A549 (cell line): ENCODE measurements around the gene RIMBP2. TPM values are rescaled to one million over a fixed set of nuclear protein-coding genes. Genes with fewer than 3 reads are reported as not detected.

ENCODE experiments used
- ATAC-seq, 2 experiments: fragments of 200-7000 bp in 1 of 2; fragments of >200 bp in 1 of 2; cut with Nextera tagmentation in 1 of 2; cut with Tn5 transposase in 1 of 2; 3 replicates each; pipeline versions ENCODE4 v1.8.0 to v1.9.1; 2018 to 2020; ENCODE audit warnings: mild to moderate bottlenecking in 1 of 2, moderate library complexity in 1 of 2
- CTCF ChIA-PET: fragments of 300-600 bp; sonication (Branson Sonifier 250); formaldehyde crosslinking; extraction: SDS; loops from one replicate; lab custom pipeline; 2021; ENCODE audit warnings: antibody characterized with exemption, inconsistent platforms; lab: Yijun Ruan, JAX
- POLR2A ChIA-PET: fragments of 350-600 bp; formaldehyde crosslinking; extraction: SDS; loops from one replicate; lab custom pipeline; 2021; ENCODE audit warnings: antibody characterized with exemption, inconsistent platforms; lab: Yijun Ruan, JAX
- DNase-seq, 2 experiments: peaks; one replicate each; pipeline versions ENCODE4 v3.0.0 to v3.0.0-alpha.2; 2011 to 2016; ENCODE audit warnings: low read depth in 1 of 2, low spot score in 1 of 2
- FAIRE-seq: peaks from 2 replicates; lab custom pipeline; 2011; peaks lifted over from hg19 to GRCh38; lab: Jason Lieb, UNC
- H3K27ac ChIP-seq, 2 experiments: fragments of >200 bp; sonication (Bioruptor Twin); formaldehyde crosslinking; 3 replicates each; pipeline ENCODE4 v1.5.1; 2016 to 2017
- H3K4me1 ChIP-seq: fragments of >200 bp; sonication (Bioruptor Twin); formaldehyde crosslinking; 3 replicates; pipeline ENCODE4 v1.6.1; 2016
- H3K4me2 ChIP-seq: fragments of >200 bp; sonication (Bioruptor Twin); formaldehyde crosslinking; 3 replicates; pipeline ENCODE4 v1.6.1; 2016
- H3K4me3 ChIP-seq: fragments of >200 bp; sonication (Bioruptor Twin); formaldehyde crosslinking; 3 replicates; pipeline ENCODE4 v1.5.1; 2016
- H3K9me3 ChIP-seq: fragments of >200 bp; sonication (Bioruptor Twin); formaldehyde crosslinking; 3 replicates; pipeline ENCODE4 v1.6.1; 2016
- ATOH8 ChIP-seq: fragments of 250-450 bp; sonication (Bioruptor Pico); IDR thresholded peaks from 2 replicates; pipeline ENCODE4 v1.5.0; 2020; ENCODE audit warnings: low read depth, mild to moderate bottlenecking, moderate library complexity
- BCL3 ChIP-seq: fragments of >200 bp; sonication (Bioruptor Twin); formaldehyde crosslinking; IDR thresholded peaks from 3 replicates; pipeline ENCODE4 v1.6.1; 2016
- BHLHE40 ChIP-seq: IDR thresholded peaks from 2 replicates; pipeline ENCODE4 v1.6.1; 2012; ENCODE audit warnings: low read depth, low read length, inconsistent platforms
- CBX2 ChIP-seq: fragments of 200-600 bp; sonication (generic); IDR thresholded peaks from 2 replicates; pipeline ENCODE4 v1.6.1; 2016; ENCODE audit warnings: low read depth, mild to moderate bottlenecking, borderline replicate concordance
- ESRRA ChIP-seq: fragments of 150-350 bp; IDR thresholded peaks from 2 replicates; pipeline ENCODE4 v1.6.1; 2014; ENCODE audit warnings: mild to moderate bottlenecking, low read length, borderline replicate concordance
- HDAC2 ChIP-seq: fragments of 200-600 bp; sonication (generic); IDR thresholded peaks from 2 replicates; pipeline ENCODE4 v1.6.1; 2016
- HOXB13 ChIP-seq: fragments of 250-450 bp; sonication (Bioruptor Pico); IDR thresholded peaks from 2 replicates; pipeline ENCODE4 v1.5.0; 2020; ENCODE audit warnings: low read depth, mild to moderate bottlenecking, moderate library complexity
- HOXB5 ChIP-seq: fragments of 250-450 bp; sonication (Bioruptor Pico); IDR thresholded peaks from 2 replicates; pipeline ENCODE4 v1.5.0; 2020; ENCODE audit warnings: mild to moderate bottlenecking, moderate library complexity
- MAFK ChIP-seq: fragments of 450-650 bp; IDR thresholded peaks from 2 replicates; pipeline ENCODE4 v1.6.1; 2014; ENCODE audit not compliant: partially characterized antibody
- MYC ChIP-seq: IDR thresholded peaks from 2 replicates; pipeline ENCODE4 v1.6.1; 2012; ENCODE audit warnings: mild to moderate bottlenecking, inconsistent platforms, low read length, improper control_type of control experiment, borderline replicate concordance
- NFE2L2 ChIP-seq: fragments of 150-350 bp; conservative IDR thresholded peaks from 2 replicates; pipeline ENCODE4 v1.6.1; 2014; ENCODE audit warnings: low read length
- NPAS2 ChIP-seq: fragments of 250-450 bp; sonication (Bioruptor Pico); IDR thresholded peaks from 2 replicates; pipeline ENCODE4 v1.8.0; 2022; ENCODE audit warnings: mild to moderate bottlenecking, moderate library complexity, borderline replicate concordance
- PBX3 ChIP-seq: IDR thresholded peaks from 2 replicates; pipeline ENCODE4 v1.6.1; 2012
- POLR2A ChIP-seq: IDR thresholded peaks from 2 replicates; pipeline ENCODE4 v1.6.1; 2012; ENCODE audit warnings: mild to moderate bottlenecking, low read length
- RAD21 ChIP-seq, 2 experiments: fragments of >200 bp in 1 of 2; sonication (Bioruptor Twin) in 1 of 2; formaldehyde crosslinking in 1 of 2; IDR thresholded peaks in 1 of 2; conservative IDR thresholded peaks in 1 of 2; 2 replicates in 1 of 2; 3 replicates in 1 of 2; pipeline ENCODE4 v1.6.1; 2012 to 2018; ENCODE audit warnings: inconsistent platforms in 1 of 2
- RARB ChIP-seq: fragments of 250-450 bp; sonication (Bioruptor Pico); IDR thresholded peaks from 2 replicates; pipeline ENCODE4 v1.8.0; 2021; ENCODE audit warnings: mild to moderate bottlenecking, moderate library complexity
- RCOR1 ChIP-seq: fragments of 150-350 bp; IDR thresholded peaks from 2 replicates; pipeline ENCODE4 v1.6.1; 2014; ENCODE audit warnings: antibody characterized with exemption, low read length, low read depth
- SREBF2 ChIP-seq: fragments of 450-650 bp; IDR thresholded peaks from 2 replicates; pipeline ENCODE4 v1.6.1; 2014; ENCODE audit warnings: mild to moderate bottlenecking, moderate library complexity
- TP53 ChIP-seq: fragments of 250-450 bp; sonication (Bioruptor Pico); IDR thresholded peaks from 2 replicates; pipeline ENCODE4 v1.5.0; 2021; ENCODE audit warnings: mild to moderate bottlenecking, moderate library complexity
- USF2 ChIP-seq: fragments of 450-650 bp; IDR thresholded peaks from 2 replicates; pipeline ENCODE4 v1.6.1; 2014; ENCODE audit warnings: antibody characterized with exemption
- ZSCAN20 ChIP-seq: fragments of 250-450 bp; sonication (Bioruptor Pico); IDR thresholded peaks from 2 replicates; pipeline ENCODE4 v1.8.0; 2022; ENCODE audit warnings: mild to moderate bottlenecking, moderate library complexity
- WGBS: methylation state at CpG from one replicate; pipeline ENCODE4 v1.1.6; 2017; ENCODE audit errors: missing lambda C conversion rate; 5-methylcytosine and 5-hydroxymethylcytosine counted together
- polyA plus RNA-seq, 4 experiments: library from polyadenylated mRNA; depleted of rRNA in 3 of 4; stranded (reverse); fragments of >200 nt; fragmentation: RNase III in 1 of 4; extraction: RNeasy Plus Mini Kit Qiagen cat#74134 plus additional on column Dnase treatment in 1 of 4; gene quantifications; 2 replicates in 3 of 4; 3 replicates in 1 of 4; pipeline ENCODE4 v1.2.3, GENCODE V29; 2011 to 2017
- TF ChIP-seq, protein P1 (sequence below): fragments of 150-350 bp; IDR thresholded peaks from 2 replicates; pipeline ENCODE4 v1.6.1; 2014; ENCODE audit warnings: low read depth, mild to moderate bottlenecking, low read length

The RIMBP2 gene
- polyA plus RNA-seq, 2 of the 4 experiments (the other 2 are of a cell fraction): not detected

DNA sequence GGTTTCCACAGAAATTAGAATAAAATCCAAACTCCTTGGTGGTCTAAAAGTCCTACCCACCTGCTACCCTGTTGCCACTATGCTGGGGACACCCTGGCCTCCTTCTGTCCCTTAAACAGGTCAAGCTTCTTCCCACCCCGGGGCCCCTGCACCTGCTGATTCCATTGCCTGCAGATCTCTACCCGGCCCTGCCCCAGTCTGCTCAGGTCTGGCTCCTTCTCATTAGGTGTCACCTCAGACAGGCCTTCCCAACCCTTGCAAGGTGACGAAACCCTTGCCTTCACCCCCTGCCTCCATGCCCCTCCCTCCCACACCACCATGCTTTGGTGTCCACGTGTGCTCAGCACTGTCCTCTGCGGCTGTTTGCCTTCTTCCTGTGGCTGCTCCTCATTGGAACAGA is 207.8 kb downstream of the RIMBP2 start:
- TF ChIP-seq MAFK (no peak), RCOR1 (no peak), RAD21 (conservative IDR thresholded peaks at IDR 0.05 in 1 of 2, IDR thresholded peaks at IDR 0.05 in 1 of 2) (no peak), SREBF2 (no peak), ATOH8 (no peak), ZSCAN20 (CRISPR knock-in tag) (no peak), MYC (no peak)
- TF ChIP-seq, protein P1, sequence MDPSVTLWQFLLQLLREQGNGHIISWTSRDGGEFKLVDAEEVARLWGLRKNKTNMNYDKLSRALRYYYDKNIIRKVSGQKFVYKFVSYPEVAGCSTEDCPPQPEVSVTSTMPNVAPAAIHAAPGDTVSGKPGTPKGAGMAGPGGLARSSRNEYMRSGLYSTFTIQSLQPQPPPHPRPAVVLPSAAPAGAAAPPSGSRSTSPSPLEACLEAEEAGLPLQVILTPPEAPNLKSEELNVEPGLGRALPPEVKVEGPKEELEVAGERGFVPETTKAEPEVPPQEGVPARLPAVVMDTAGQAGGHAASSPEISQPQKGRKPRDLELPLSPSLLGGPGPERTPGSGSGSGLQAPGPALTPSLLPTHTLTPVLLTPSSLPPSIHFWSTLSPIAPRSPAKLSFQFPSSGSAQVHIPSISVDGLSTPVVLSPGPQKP: no peak
- 0% methylated on average over 5 of the region's 5 CpGs for WGBS
- CTCF ChIA-PET: no interaction called here
- no peak for FAIRE-seq
- Histone ChIP-seq H3K27ac (no peak overlapping the region), H3K4me2 (no peak overlapping the region), H3K4me3 (no peak overlapping the region), H3K9me3 (no peaks in the 10 kb centered on the region), H3K4me1 (no peaks in the 10 kb centered on the region)
- no peak for DNase-seq
- no peak for ATAC-seq
- POLR2A ChIA-PET: no interaction called here

DNA sequence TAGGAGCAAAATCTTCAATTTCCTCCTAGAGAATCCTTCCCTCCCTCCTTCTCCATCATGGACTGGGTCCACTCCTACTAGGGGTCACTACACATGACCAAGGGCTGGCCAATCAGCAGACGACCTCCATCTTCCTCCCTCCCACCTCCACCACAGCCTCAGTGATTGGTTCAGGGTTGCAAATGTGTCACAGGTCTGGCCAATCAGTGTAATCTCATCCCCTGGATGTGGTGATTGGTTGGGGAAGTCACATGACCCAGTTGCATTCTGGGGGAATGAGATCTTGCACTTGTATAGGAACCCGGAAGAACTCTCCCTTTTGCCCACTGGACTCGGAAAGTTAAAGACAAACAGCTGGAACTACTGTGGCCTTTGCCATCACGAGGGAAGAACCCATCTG is 209.3 kb downstream of the RIMBP2 start:
- POLR2A ChIA-PET: no interaction called here
- WGBS: 0% methylated on average over 4 of the region's 4 CpGs
- ATAC-seq (peak in 1 of 2 experiments; percentile 74; a peak in 3 of 6 replicates), DNase-seq (peak; percentile 19 to 53), FAIRE-seq (no peak)
- no peak overlapping the region for H3K4me2 ChIP-seq
- H3K4me1 ChIP-seq: no peaks in the 10 kb centered on the region
- no peak overlapping the region for H3K27ac ChIP-seq
- CTCF ChIA-PET: interaction anchor here (1.0 kb wide), 1 partner anchor 15 kb away, joined by 3 read pairs; no protein-coding TSS in a partner anchor
- no peaks in the 10 kb centered on the region for H3K9me3 ChIP-seq
- TF ChIP-seq BHLHE40 (no peak), POLR2A (no peak), HOXB13 (no peak), USF2 (peak; percentile 59), RCOR1 (no peak), ESRRA (no peak), HDAC2 (no peak)
- TF ChIP-seq, all 56 proteins: peak for 1
- H3K4me3 ChIP-seq: no peak overlapping the region

- Histone ChIP-seq H3K4me2 (no peak overlapping the region), H3K27ac (no peak overlapping the region), H3K9me3 (no peaks in the 10 kb centered on the region), H3K4me3 (no peak overlapping the region)
- TF ChIP-seq HOXB5 (CRISPR knock-in tag) (no peak), BCL3 (no peak), NFE2L2 (no peak), TP53 (CRISPR knock-in tag) (no peak), ESRRA (no peak), RAD21 (conservative IDR thresholded peaks at IDR 0.05 in 1 of 2, IDR thresholded peaks at IDR 0.05 in 1 of 2) (no peak), PBX3 (no peak), POLR2A (no peak), RARB (CRISPR knock-in tag) (no peak), CBX2 (no peak), NPAS2 (no peak)
- TF ChIP-seq, all 56 proteins: peak for 0
- WGBS: 25% methylated on average over 5 of the region's 5 CpGs
- no peaks in the 10 kb centered on the region for H3K4me1 ChIP-seq
- ChIA-PET POLR2A (no interaction called here), CTCF (interaction anchor here (1.5 kb wide), 1 partner anchor 14 kb away, joined by 5 read pairs; no protein-coding TSS in a partner anchor)
- DNase-seq: no peak
- no peak for ATAC-seq
- FAIRE-seq: no peak
Observed at GRCh38 chr12:130504840-130505175, 211.3 kb downstream of the RIMBP2 start.
